Measurements from ENCODE around the gene PDCD1.
A peak's percentile ranks its signal among the peaks of the same experiment; 100 is the strongest.

PDCD1 gene

GRCh38 chr2:241848761-241849615 is 9.7 kb downstream of the PDCD1 start:
- TF ChIP-seq CTCF (IDR thresholded peaks at IDR 0.05; ENCODE audit: insufficient read depth, low read depth, low read length, missing control alignments): no peak
- no peak overlapping the region for H3K4me3 ChIP-seq (ENCODE audit: low read length)
- DNase-seq (ENCODE audit: low read depth): no peak

GRCh38 chr2:241846406-241846805 is 12.3 kb downstream of the PDCD1 start:
- DNase-seq (ENCODE audit: low read depth): no peak
- TF ChIP-seq CTCF (IDR thresholded peaks at IDR 0.05; ENCODE audit: insufficient read depth, low read depth, low read length, missing control alignments): no peak
- H3K4me3 ChIP-seq (ENCODE audit: low read length): no peak overlapping the region

GRCh38 chr2:241844831-241845578 is 13.7 kb downstream of the PDCD1 start:
- no peak overlapping the region for H3K4me3 ChIP-seq (ENCODE audit: low read length)
- DNase-seq (ENCODE audit: low read depth): no peak
- no peak for TF ChIP-seq CTCF (IDR thresholded peaks at IDR 0.05; ENCODE audit: insufficient read depth, low read depth, low read length, missing control alignments)

- TF ChIP-seq CTCF (IDR thresholded peaks at IDR 0.05; ENCODE audit: insufficient read depth, low read depth, low read length, missing control alignments): no peak
- peak; percentile 16 for DNase-seq (ENCODE audit: low read depth)
- no peak overlapping the region for H3K4me3 ChIP-seq (ENCODE audit: low read length)
Observed at GRCh38 chr2:241844066-241844728, 14.5 kb downstream of the PDCD1 start.

- H3K4me3 ChIP-seq (ENCODE audit: low read length): no peak overlapping the region
- TF ChIP-seq CTCF (IDR thresholded peaks at IDR 0.05; ENCODE audit: insufficient read depth, low read depth, low read length, missing control alignments): no peak
Observed at GRCh38 chr2:241843321-241844065, 15.2 kb downstream of the PDCD1 start.

GRCh38 chr2:241842620-241843211 is 16.0 kb downstream of the PDCD1 start:
- no peak overlapping the region for H3K4me3 ChIP-seq (ENCODE audit: low read length)
- no peak for DNase-seq (ENCODE audit: low read depth)
- no peak for TF ChIP-seq CTCF (IDR thresholded peaks at IDR 0.05; ENCODE audit: insufficient read depth, low read depth, low read length, missing control alignments)

More at GRCh38 chr2:241843321-241844065, 15.2 kb downstream of the PDCD1 start:
- no peak for DNase-seq (ENCODE audit: low read depth)

Measured in epithelial cell of esophagus (primary cell).